Bronchial epithelial cell (primary cell): ENCODE data around the gene UCKL1. TPM values are rescaled to one million over a fixed set of nuclear protein-coding genes. Genes with fewer than 3 reads are reported as not detected.

Experiments
- DNase-seq: peaks from one replicate; pipeline ENCODE4 v3.0.0-alpha.2; 2010; ENCODE audit warnings: low read depth
- FAIRE-seq: peaks from 2 replicates; lab custom pipeline; 2011; peaks lifted over from hg19 to GRCh38; lab: Jason Lieb, UNC
- H3K27me3 ChIP-seq: 2 replicates; pipeline ENCODE4 v1.5.1; 2011; ENCODE audit warnings: low read length; ENCODE audit not compliant: control insufficient read depth, insufficient read depth
- H3K36me3 ChIP-seq: 2 replicates; pipeline ENCODE4 v1.5.1; 2011; ENCODE audit warnings: low read length; ENCODE audit not compliant: control insufficient read depth, insufficient read depth
- H3K4me3 ChIP-seq: 2 replicates; pipeline ENCODE4 v1.5.1; 2011; ENCODE audit warnings: mild to moderate bottlenecking, low read depth, low read length, control low read depth
- CTCF ChIP-seq: IDR thresholded peaks from 2 replicates; pipeline ENCODE4 v1.5.1; 2011; ENCODE audit warnings: mild to moderate bottlenecking, moderate library complexity, low read length, control low read depth, inconsistent platforms; ENCODE audit not compliant: insufficient read depth, severe bottlenecking
- total RNA-seq: library from RNA; depleted of rRNA; stranded (reverse); fragments of >200 nt; gene quantifications from 2 replicates; pipeline ENCODE4 v1.2.1, GENCODE V29; 2014

UCKL1 gene
- total RNA-seq, 1 donor from 2014 or later = 19.0 TPM

GRCh38 chr20:63966172-63966943 is 10.1 kb upstream of the UCKL1 start:
- no peak for TF ChIP-seq CTCF
- Histone ChIP-seq H3K4me3 (no peak overlapping the region), H3K27me3 (no peaks in the 10 kb centered on the region), H3K36me3 (peaks cover 28% of the 10 kb centered on the region)
- no peak for DNase-seq
- no peak for FAIRE-seq

GRCh38 chr20:63964412-63964811 is 8.2 kb upstream of the UCKL1 start:
- H3K27me3 ChIP-seq = no peaks in the 10 kb centered on the region
- peaks cover 29% of the 10 kb centered on the region for H3K36me3 ChIP-seq
- FAIRE-seq (no peak), DNase-seq (no peak)
- no peak for TF ChIP-seq CTCF
- no peak overlapping the region for H3K4me3 ChIP-seq

GRCh38 chr20:63963784-63964301 is 7.6 kb upstream of the UCKL1 start:
- peaks cover 29% of the 10 kb centered on the region for H3K36me3 ChIP-seq
- TF ChIP-seq CTCF = no peak
- no peak for DNase-seq

GRCh38 chr20:63963348-63963741 is 7.1 kb upstream of the UCKL1 start:
- DNase-seq = no peak
- peaks cover 29% of the 10 kb centered on the region for H3K36me3 ChIP-seq
- FAIRE-seq = no peak

More at GRCh38 chr20:63963784-63964301, 7.6 kb upstream of the UCKL1 start:
- Histone ChIP-seq H3K27me3 (no peaks in the 10 kb centered on the region), H3K4me3 (no peak overlapping the region)
- no peak for FAIRE-seq

GRCh38 chr20:63962426-63963347 is 6.5 kb upstream of the UCKL1 start:
- FAIRE-seq (no peak), DNase-seq (no peak)
- Histone ChIP-seq H3K36me3 (peaks cover 29% of the 10 kb centered on the region), H3K4me3 (no peak overlapping the region), H3K27me3 (no peaks in the 10 kb centered on the region)
- no peak for TF ChIP-seq CTCF

More at GRCh38 chr20:63963348-63963741, 7.1 kb upstream of the UCKL1 start:
- no peak overlapping the region for H3K4me3 ChIP-seq
- no peaks in the 10 kb centered on the region for H3K27me3 ChIP-seq
- no peak for TF ChIP-seq CTCF
